Endodermal cell (in vitro differentiated cells): ENCODE data around the gene ANKRD9. TPM values are rescaled to one million over a fixed set of nuclear protein-coding genes. Genes with fewer than 3 reads are reported as not detected.

Source experiments
- DNase-seq: peaks from one replicate; pipeline ENCODE4 v3.0.0-alpha.2; 2017
- H3K27ac ChIP-seq: 2 replicates; pipeline ENCODE4 v1.5.1; 2013; ENCODE audit warnings: mild to moderate bottlenecking, low read depth, low read length, moderate library complexity
- H3K27me3 ChIP-seq: 2 replicates; pipeline ENCODE4 v1.6.1; 2013; ENCODE audit warnings: mild to moderate bottlenecking, low read length, moderate library complexity; ENCODE audit not compliant: insufficient read depth, control insufficient read depth, poor library complexity, severe bottlenecking
- H3K36me3 ChIP-seq: 2 replicates; pipeline ENCODE4 v1.7.0; 2013; ENCODE audit warnings: mild to moderate bottlenecking, low read length, moderate library complexity; ENCODE audit not compliant: control insufficient read depth, insufficient read depth
- H3K4me1 ChIP-seq: one replicate; pipeline ENCODE4 v1.7.0; 2013; ENCODE audit warnings: low read length; ENCODE audit not compliant: control insufficient read depth, insufficient read depth
- H3K4me3 ChIP-seq: 2 replicates; pipeline ENCODE4 v1.5.1; 2013; ENCODE audit warnings: mild to moderate bottlenecking, low read length, moderate library complexity
- H3K9ac ChIP-seq: 2 replicates; pipeline ENCODE4 v1.6.1; 2013; ENCODE audit warnings: mild to moderate bottlenecking, low read length, moderate library complexity; ENCODE audit not compliant: poor library complexity, severe bottlenecking; ENCODE audit errors: extremely low read depth
- H3K9me3 ChIP-seq: 2 replicates; pipeline ENCODE4 v1.6.1; 2013; ENCODE audit warnings: mild to moderate bottlenecking, low read length, moderate library complexity; ENCODE audit not compliant: control insufficient read depth
- H3K27ac Mint-ChIP-seq: 2 replicates; pipeline ENCODE4 v1.8.0; 2020; ENCODE audit warnings: mixed read lengths
- H3K27me3 Mint-ChIP-seq: 2 replicates; pipeline ENCODE4 v1.8.0; 2021; ENCODE audit warnings: mild to moderate bottlenecking, mixed read lengths; ENCODE audit not compliant: insufficient read depth
- H3K36me3 Mint-ChIP-seq: 2 replicates; pipeline ENCODE4 v1.8.0; 2020; ENCODE audit warnings: low read depth, mixed read lengths
- H3K4me1 Mint-ChIP-seq: 2 replicates; pipeline ENCODE4 v1.8.0; 2020; ENCODE audit warnings: mixed read lengths
- H3K4me3 Mint-ChIP-seq: 2 replicates; pipeline ENCODE4 v1.8.0; 2020; ENCODE audit warnings: mild to moderate bottlenecking, moderate library complexity, mixed read lengths
- H3K9me3 Mint-ChIP-seq: 2 replicates; pipeline ENCODE4 v1.8.0; 2020; ENCODE audit warnings: mild to moderate bottlenecking, mixed read lengths
- WGBS, 2 experiments: methylation state at CpG; one replicate each; pipeline versions ENCODE4 v1.1.5 to v1.1.7; 2013; ENCODE audit warnings: missing lambda C conversion rate in 2 of 2, mixed read lengths in 1 of 2; ENCODE audit not compliant: insufficient coverage in 1 of 2, insufficient read length in 1 of 2; 5-methylcytosine and 5-hydroxymethylcytosine counted together
- total RNA-seq, 2 donors: library from RNA; stranded (reverse); fragmentation: NEBNext Ultra II Directional in 1 of 2; extraction: Animal tissue kit (Norgen Biotek cat#: 25700) in 1 of 2; gene quantifications; 2 replicates in 1 of 2; 3 replicates in 1 of 2; pipeline ENCODE4 v1.2.1, GENCODE V29; 2021
- TF ChIP-seq, protein P1 (sequence below): fragments of 200-600 bp; sonication (generic); conservative IDR thresholded peaks from 2 replicates; pipeline ENCODE4 v1.5.0; 2021; ENCODE audit warnings: antibody characterized with exemption, mild to moderate bottlenecking

Gene ANKRD9
- total RNA-seq, 2 donors from 2014 or later = 32.7 to 38.9 TPM

DNA sequence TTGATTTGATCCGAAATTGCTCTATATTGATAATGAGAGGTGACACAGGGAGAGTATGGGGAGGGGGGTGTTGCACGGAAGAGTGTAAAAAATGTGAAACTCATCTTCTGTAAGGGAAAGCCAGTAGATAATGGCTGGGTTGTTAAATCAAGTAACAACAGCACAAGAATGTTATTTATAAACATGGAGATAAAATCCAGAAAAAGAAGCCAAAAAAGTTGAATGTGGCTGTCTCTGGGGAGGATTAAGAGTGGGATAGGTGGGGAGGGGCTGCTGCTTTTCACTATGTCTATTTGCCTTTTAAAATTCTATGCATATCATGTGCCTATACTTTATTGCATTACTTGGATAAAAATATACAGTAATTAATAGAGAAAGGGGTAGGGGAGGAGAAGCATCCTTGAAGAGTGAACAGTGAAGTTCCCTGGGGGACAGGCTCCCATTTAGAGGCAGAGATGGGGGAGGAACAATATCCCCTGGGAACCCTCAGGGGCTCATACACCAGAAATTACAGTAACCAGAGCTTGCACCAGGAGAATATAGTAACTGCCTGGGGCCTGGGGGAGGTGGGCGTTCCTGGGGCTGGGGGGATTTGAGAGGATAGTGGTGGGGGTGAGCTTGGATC lies 39.2 kb upstream of the ANKRD9 start:
- no peaks in the 10 kb centered on the region for H3K4me1 ChIP-seq
- H3K4me3 ChIP-seq = no peak overlapping the region
- no peaks in the 10 kb centered on the region for H3K9me3 Mint-ChIP-seq
- no peaks in the 10 kb centered on the region for H3K36me3 Mint-ChIP-seq
- H3K27ac ChIP-seq = no peak overlapping the region
- DNase-seq = no peak
- H3K36me3 ChIP-seq = no peaks in the 10 kb centered on the region
- TF ChIP-seq, protein P1, sequence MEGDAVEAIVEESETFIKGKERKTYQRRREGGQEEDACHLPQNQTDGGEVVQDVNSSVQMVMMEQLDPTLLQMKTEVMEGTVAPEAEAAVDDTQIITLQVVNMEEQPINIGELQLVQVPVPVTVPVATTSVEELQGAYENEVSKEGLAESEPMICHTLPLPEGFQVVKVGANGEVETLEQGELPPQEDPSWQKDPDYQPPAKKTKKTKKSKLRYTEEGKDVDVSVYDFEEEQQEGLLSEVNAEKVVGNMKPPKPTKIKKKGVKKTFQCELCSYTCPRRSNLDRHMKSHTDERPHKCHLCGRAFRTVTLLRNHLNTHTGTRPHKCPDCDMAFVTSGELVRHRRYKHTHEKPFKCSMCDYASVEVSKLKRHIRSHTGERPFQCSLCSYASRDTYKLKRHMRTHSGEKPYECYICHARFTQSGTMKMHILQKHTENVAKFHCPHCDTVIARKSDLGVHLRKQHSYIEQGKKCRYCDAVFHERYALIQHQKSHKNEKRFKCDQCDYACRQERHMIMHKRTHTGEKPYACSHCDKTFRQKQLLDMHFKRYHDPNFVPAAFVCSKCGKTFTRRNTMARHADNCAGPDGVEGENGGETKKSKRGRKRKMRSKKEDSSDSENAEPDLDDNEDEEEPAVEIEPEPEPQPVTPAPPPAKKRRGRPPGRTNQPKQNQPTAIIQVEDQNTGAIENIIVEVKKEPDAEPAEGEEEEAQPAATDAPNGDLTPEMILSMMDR = no peak
- H3K4me1 Mint-ChIP-seq = peaks cover 12% of the 10 kb centered on the region
- WGBS, 2 experiments = 86 to 93% methylated on average over 2 to 3 of the region's 3 CpGs
- H3K4me3 Mint-ChIP-seq = no peak overlapping the region
- H3K9ac ChIP-seq = no peak overlapping the region
- H3K27me3 ChIP-seq = peaks cover 9% of the 10 kb centered on the region
- H3K9me3 ChIP-seq = no peaks in the 10 kb centered on the region
- H3K27ac Mint-ChIP-seq = no peak overlapping the region
- peaks cover 16% of the 10 kb centered on the region for H3K27me3 Mint-ChIP-seq

DNA sequence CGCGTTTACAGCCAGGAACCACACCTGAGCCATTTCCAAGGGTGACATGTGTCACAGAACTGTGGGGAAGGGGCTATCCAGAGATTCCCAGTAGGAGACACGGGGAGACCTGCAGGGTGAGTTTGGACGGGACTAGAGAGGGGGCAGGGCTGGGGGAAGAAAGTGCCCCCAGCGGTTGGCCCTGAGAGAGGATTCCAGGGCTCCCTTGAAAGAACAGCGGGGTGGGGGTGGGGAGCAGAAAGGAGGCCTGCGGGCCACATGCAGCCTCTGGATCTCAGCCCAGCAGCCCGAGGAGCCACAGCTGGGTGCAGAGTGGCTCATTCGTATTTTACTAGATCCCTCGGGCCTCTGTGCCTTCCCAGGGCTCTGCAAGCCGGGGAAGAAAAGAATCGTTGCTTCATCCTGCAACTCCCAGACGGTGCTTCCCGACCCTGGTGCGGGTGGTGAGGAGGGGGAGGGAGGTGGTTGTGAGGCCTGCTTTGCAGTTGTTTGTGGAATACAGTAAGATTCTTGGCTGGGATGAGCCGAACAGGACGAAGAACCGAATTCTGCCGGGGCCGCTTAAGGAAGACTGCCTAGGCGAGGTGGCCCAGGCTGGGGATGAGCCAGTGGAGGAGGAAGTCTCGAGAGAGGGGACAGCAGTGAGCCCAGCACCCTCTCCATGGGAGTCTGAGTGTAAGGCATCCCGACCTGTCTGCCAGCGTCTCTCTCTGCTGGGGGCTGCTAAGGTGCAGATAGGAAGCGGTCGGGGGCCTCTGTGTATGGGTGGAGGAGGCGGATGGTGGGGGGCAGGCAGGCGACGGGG lies 36.1 kb upstream of the ANKRD9 start:
- H3K9me3 ChIP-seq = no peaks in the 10 kb centered on the region
- H3K4me3 ChIP-seq = no peak overlapping the region
- H3K4me3 Mint-ChIP-seq = peak overlapping the region; percentile 46
- peak; percentile 86 for DNase-seq
- peak overlapping the region; percentile 86 for H3K27ac Mint-ChIP-seq
- H3K9me3 Mint-ChIP-seq = no peaks in the 10 kb centered on the region
- TF ChIP-seq, protein P1 = peak; percentile 45
- 54 to 55% methylated on average over 12 to 29 of the region's 29 CpGs for WGBS, 2 experiments
- peaks cover 22% of the 10 kb centered on the region for H3K27me3 Mint-ChIP-seq
- no peak overlapping the region for H3K9ac ChIP-seq
- H3K27ac ChIP-seq = no peak overlapping the region
- H3K36me3 Mint-ChIP-seq = no peaks in the 10 kb centered on the region
- H3K36me3 ChIP-seq = no peaks in the 10 kb centered on the region
- H3K27me3 ChIP-seq = peaks cover 9% of the 10 kb centered on the region
- no peaks in the 10 kb centered on the region for H3K4me1 ChIP-seq
- peaks cover 9% of the 10 kb centered on the region for H3K4me1 Mint-ChIP-seq

DNA sequence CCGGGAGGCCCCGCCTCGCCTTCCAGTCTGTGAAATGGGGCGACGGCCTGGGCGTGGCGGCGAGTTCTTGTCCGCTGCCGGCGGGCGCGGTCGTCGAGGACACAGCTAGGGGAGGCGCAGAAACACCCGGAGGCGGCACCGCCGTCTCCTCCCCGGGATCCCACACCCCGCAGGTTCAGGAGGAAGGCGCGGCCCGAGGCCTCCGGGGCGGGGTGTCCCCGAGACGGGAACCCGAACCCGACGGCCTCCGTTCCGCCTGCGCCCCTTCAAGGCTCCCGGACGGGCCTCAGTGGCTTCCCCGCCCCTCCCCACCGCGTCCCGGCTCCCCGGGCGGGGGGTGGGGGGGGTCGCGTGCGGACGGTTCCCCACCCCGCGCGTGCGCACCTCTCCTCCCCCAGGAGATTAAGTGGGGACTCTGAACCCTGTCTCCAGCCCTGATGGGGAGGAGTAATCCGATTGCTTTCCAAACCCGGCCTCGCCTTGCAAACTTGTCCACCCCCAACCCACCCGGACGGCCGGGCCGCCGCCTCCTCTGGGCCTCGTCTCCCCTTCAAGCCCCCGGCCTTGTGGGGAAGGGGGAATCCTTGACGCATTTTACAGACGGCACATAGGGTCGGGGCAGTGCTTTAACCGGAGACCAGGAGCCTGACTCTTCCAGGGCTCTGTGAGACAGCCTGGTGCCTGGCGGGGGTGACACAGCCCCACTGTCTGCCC lies 35.3 kb upstream of the ANKRD9 start:
- Histone ChIP-seq H3K9ac (no peak overlapping the region), H3K4me1 (no peaks in the 10 kb centered on the region), H3K27me3 (peaks cover 9% of the 10 kb centered on the region), H3K9me3 (no peaks in the 10 kb centered on the region), H3K4me3 (no peak overlapping the region), H3K27ac (no peak overlapping the region), H3K36me3 (no peaks in the 10 kb centered on the region)
- peak overlapping the region; percentile 84 for H3K27ac Mint-ChIP-seq
- H3K9me3 Mint-ChIP-seq = no peaks in the 10 kb centered on the region
- DNase-seq = peak; percentile 84
- peaks cover 22% of the 10 kb centered on the region for H3K27me3 Mint-ChIP-seq
- TF ChIP-seq, protein P1 = no peak
- H3K4me1 Mint-ChIP-seq = peaks cover 9% of the 10 kb centered on the region
- 39 to 41% methylated on average over 8 to 66 of the region's 66 CpGs for WGBS, 2 experiments
- H3K36me3 Mint-ChIP-seq = no peaks in the 10 kb centered on the region
- H3K4me3 Mint-ChIP-seq = peak overlapping the region; percentile 46
